ENCODE results near the gene COMMD6.
A peak's percentile ranks its signal among the peaks of the same experiment; 100 is the strongest.

COMMD6 gene

GRCh38 chr13:75566658-75567057 lies 29.0 kb upstream of the COMMD6 start:
- H3K4me3 ChIP-seq (ENCODE audit: low read length), result no peak overlapping the region
- H3K4me2 ChIP-seq (ENCODE audit: low read length), result no peak overlapping the region
- peaks cover 84% of the 10 kb centered on the region for H3K36me3 ChIP-seq (ENCODE audit: control insufficient read depth, low read length)
- no peaks in the 10 kb centered on the region for H3K9me3 ChIP-seq (ENCODE audit: control insufficient read depth, insufficient read depth, low read length)
- H3K9me2 ChIP-seq (replicated peaks; ENCODE audit: control insufficient read depth, low read length), result no peaks in the 10 kb centered on the region
- H3K27me3 ChIP-seq (ENCODE audit: control insufficient read depth, low read length), result no peaks in the 10 kb centered on the region
- H3F3A ChIP-seq (ENCODE audit: control insufficient read depth, insufficient read depth), result peaks cover 6% of the 10 kb centered on the region; the same call in 1 of the 2 replicates
- no peaks in the 10 kb centered on the region for H4K20me1 ChIP-seq (ENCODE audit: control insufficient read depth, insufficient read depth, low read depth, low read length)
- no peaks in the 10 kb centered on the region for H3K4me1 ChIP-seq (ENCODE audit: control insufficient read depth, low read length)
- no peak overlapping the region for H3K27ac ChIP-seq (ENCODE audit: low read depth, low read length)
- no peak for TF ChIP-seq EZH2phosphoT487 (IDR thresholded peaks at IDR 0.05; ENCODE audit: borderline replicate concordance, low read length)
- peak; percentile 48 for TF ChIP-seq CTCF (IDR thresholded peaks at IDR 0.05; ENCODE audit: low read depth, low read length, poor library complexity, severe bottlenecking)
- H3K79me2 ChIP-seq (ENCODE audit: control insufficient read depth, low read length), result no peaks in the 10 kb centered on the region

GRCh38 chr13:75558145-75558840 lies 20.7 kb upstream of the COMMD6 start:
- Histone ChIP-seq H3K27ac (ENCODE audit: low read depth, low read length) (no peak overlapping the region), H3K79me2 (ENCODE audit: control insufficient read depth, low read length) (peaks cover 57% of the 10 kb centered on the region), H3F3A (ENCODE audit: control insufficient read depth, insufficient read depth) (peaks cover 2% of the 10 kb centered on the region; the same call in 1 of the 2 replicates), H3K4me2 (ENCODE audit: low read length) (peak overlapping the region; percentile 17), H3K4me1 (ENCODE audit: control insufficient read depth, low read length) (peaks cover 46% of the 10 kb centered on the region), H3K9me2 (replicated peaks; ENCODE audit: control insufficient read depth, low read length) (no peaks in the 10 kb centered on the region), H4K20me1 (ENCODE audit: control insufficient read depth, insufficient read depth, low read depth, low read length) (no peaks in the 10 kb centered on the region), H3K27me3 (ENCODE audit: control insufficient read depth, low read length) (no peaks in the 10 kb centered on the region), H3K4me3 (ENCODE audit: low read length) (no peak overlapping the region), H3K36me3 (ENCODE audit: control insufficient read depth, low read length) (peaks cover 62% of the 10 kb centered on the region), H3K9me3 (ENCODE audit: control insufficient read depth, insufficient read depth, low read length) (no peaks in the 10 kb centered on the region)
- TF ChIP-seq EZH2phosphoT487 (IDR thresholded peaks at IDR 0.05; ENCODE audit: borderline replicate concordance, low read length) (no peak), CTCF (IDR thresholded peaks at IDR 0.05; ENCODE audit: low read depth, low read length, poor library complexity, severe bottlenecking) (no peak)

- peaks cover 64% of the 10 kb centered on the region for H3K36me3 ChIP-seq (ENCODE audit: control insufficient read depth, low read length)
- H3K4me2 ChIP-seq (ENCODE audit: low read length), result no peak overlapping the region
- H3K9me2 ChIP-seq (replicated peaks; ENCODE audit: control insufficient read depth, low read length), result no peaks in the 10 kb centered on the region
- H3K9me3 ChIP-seq (ENCODE audit: control insufficient read depth, insufficient read depth, low read length), result no peaks in the 10 kb centered on the region
- H3K27me3 ChIP-seq (ENCODE audit: control insufficient read depth, low read length), result no peaks in the 10 kb centered on the region
- no peak overlapping the region for H3K27ac ChIP-seq (ENCODE audit: low read depth, low read length)
- no peaks in the 10 kb centered on the region for H4K20me1 ChIP-seq (ENCODE audit: control insufficient read depth, insufficient read depth, low read depth, low read length)
- H3K4me3 ChIP-seq (ENCODE audit: low read length), result no peak overlapping the region
- H3K79me2 ChIP-seq (ENCODE audit: control insufficient read depth, low read length), result peaks cover 70% of the 10 kb centered on the region
- H3K4me1 ChIP-seq (ENCODE audit: control insufficient read depth, low read length), result peaks cover 58% of the 10 kb centered on the region
- H3F3A ChIP-seq (ENCODE audit: control insufficient read depth, insufficient read depth), result peaks cover 2% of the 10 kb centered on the region; the same call in 1 of the 2 replicates
- TF ChIP-seq EZH2phosphoT487 (IDR thresholded peaks at IDR 0.05; ENCODE audit: borderline replicate concordance, low read length) (no peak), CTCF (IDR thresholded peaks at IDR 0.05; ENCODE audit: low read depth, low read length, poor library complexity, severe bottlenecking) (no peak)
Observed at GRCh38 chr13:75556961-75557360, 19.3 kb upstream of the COMMD6 start.
